ENCODE data around the gene SNAP25.

SNAP25 gene

DNA sequence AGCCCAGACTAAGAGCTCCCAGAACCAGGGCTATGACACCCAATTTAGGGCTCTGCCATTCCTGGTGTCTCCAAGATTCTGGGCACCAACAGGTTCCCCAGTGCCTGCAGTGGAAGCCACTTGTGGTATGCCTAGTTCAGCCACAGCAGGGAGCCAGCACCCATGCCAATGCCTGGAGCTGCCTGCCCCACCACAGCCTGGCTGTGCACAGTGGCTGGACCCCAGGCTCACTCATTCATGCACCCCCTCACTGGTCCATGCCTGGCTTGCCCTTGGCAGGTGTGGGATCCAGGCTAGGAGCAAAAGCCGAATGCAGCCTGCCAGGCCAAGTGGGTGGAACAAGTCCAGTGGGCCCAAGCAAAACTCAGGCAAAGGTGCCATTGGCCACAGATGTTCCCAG lies 123.5 kb downstream of the SNAP25 start:
- no peak for DNase-seq (ENCODE audit: low spot score)
- CTCF ChIA-PET = interaction anchor here (0.7 kb wide), 1 partner anchor 916 kb away, joined by 3 read pairs; no protein-coding TSS in a partner anchor
- POLR2A ChIA-PET (ENCODE audit: low non-redundant PET) = no interaction called here
- TF ChIP-seq CTCF (conservative IDR thresholded peaks at IDR 0.05; ENCODE audit: low read depth) = no peak
- H3K27ac ChIP-seq = no peak overlapping the region

GRCh38 chr20:10344953-10345352 lies 126.3 kb downstream of the SNAP25 start:
- ChIA-PET CTCF (interaction anchor here (0.7 kb wide), 1 partner anchor 177 kb away, joined by 3 read pairs; no protein-coding TSS in a partner anchor), POLR2A (ENCODE audit: low non-redundant PET) (no interaction called here)
- TF ChIP-seq CTCF (conservative IDR thresholded peaks at IDR 0.05; ENCODE audit: low read depth) = no peak
- H3K27ac ChIP-seq = no peak overlapping the region
- no peak for DNase-seq (ENCODE audit: low spot score)

GRCh38 chr20:10347086-10347880 lies 128.7 kb downstream of the SNAP25 start:
- no peak overlapping the region for H3K27ac ChIP-seq
- CTCF ChIA-PET = interaction anchor here (0.7 kb wide), 1 partner anchor 1151 kb away, joined by 3 read pairs; no protein-coding TSS in a partner anchor
- DNase-seq (ENCODE audit: low spot score) = no peak
- no peak for TF ChIP-seq CTCF (conservative IDR thresholded peaks at IDR 0.05; ENCODE audit: low read depth)
- POLR2A ChIA-PET (ENCODE audit: low non-redundant PET) = no interaction called here

DNA sequence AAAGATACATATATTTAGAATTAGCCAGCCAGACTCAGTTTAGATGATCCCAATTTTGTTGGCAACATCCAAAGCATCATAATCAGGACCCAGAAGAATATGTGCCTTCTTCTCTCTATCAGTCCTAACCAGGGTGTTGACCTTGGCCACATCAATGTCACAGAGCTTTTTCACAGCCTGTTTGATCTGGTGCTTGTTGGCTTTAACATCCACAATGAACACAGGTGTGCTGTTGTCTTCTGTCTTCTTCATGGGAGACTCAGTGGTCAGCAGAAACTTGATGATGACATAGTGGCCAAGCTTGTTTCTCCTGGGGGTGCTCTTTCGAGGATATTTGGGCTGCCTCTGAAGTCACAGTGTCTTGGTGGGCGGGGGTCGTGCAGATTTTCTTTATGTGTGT lies 130.5 kb downstream of the SNAP25 start:
- CTCF ChIA-PET = no interaction called here
- no peak for TF ChIP-seq CTCF (conservative IDR thresholded peaks at IDR 0.05; ENCODE audit: low read depth)
- no peak overlapping the region for H3K27ac ChIP-seq
- POLR2A ChIA-PET (ENCODE audit: low non-redundant PET) = no interaction called here
- no peak for DNase-seq (ENCODE audit: low spot score)

- POLR2A ChIA-PET (ENCODE audit: low non-redundant PET) = no interaction called here
- no peak for TF ChIP-seq CTCF (conservative IDR thresholded peaks at IDR 0.05; ENCODE audit: low read depth)
- CTCF ChIA-PET = no interaction called here
- H3K27ac ChIP-seq = no peak overlapping the region
- no peak for DNase-seq (ENCODE audit: low spot score)
Observed at GRCh38 chr20:10350188-10350842, 131.7 kb downstream of the SNAP25 start.

DNA sequence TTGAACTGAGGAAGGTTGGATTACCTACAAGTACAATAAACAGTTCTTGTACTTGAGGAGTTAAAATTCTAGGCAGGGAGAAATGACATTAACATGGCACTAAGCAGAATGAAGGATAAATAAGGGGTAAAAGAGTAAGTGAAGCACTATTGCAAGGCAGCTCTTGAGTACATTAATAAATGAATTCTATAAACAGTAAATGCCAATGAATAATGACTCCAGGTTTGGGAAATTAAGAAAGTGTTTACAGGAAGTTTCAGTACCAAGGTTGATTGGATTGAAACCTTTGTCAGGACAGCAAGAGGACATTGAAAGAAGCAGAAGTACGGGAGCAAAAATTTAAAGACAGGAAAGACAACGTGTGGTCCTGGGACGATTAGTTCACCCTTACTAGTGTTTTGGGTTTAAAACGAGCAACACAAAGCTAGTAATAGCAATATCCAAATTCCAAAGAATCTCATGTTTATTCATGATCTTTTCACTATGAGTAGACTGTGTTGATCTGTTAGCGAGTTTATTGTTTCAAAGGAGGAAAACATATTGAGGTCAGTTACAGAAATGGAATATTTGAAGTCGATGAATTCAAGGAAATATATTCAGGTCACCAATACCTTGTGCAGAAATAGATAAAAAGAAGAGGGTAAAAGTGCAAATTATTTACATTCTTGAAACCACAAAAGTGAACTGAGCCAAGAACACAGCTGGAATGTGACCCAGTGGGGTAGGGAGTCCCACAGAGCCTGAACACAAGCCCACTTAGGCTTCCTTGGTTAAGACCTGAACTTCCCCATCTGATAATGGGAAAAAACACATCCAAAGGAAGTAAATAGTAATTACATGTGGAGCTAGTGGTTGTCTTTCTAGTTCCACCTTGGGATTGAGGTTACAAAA lies 134.5 kb downstream of the SNAP25 start:
- no peak overlapping the region for H3K27ac ChIP-seq
- ChIA-PET CTCF (no interaction called here), POLR2A (ENCODE audit: low non-redundant PET) (no interaction called here)
- DNase-seq (ENCODE audit: low spot score) = no peak
- no peak for TF ChIP-seq CTCF (conservative IDR thresholded peaks at IDR 0.05; ENCODE audit: low read depth)

All from RWPE1 (cell line).